Endodermal cell (in vitro differentiated cells): ENCODE measurements around the gene ACVR1. TPM values are rescaled to one million over a fixed set of nuclear protein-coding genes. Genes with fewer than 3 reads are reported as not detected.

Source experiments
- DNase-seq: peaks from one replicate; pipeline ENCODE4 v3.0.0-alpha.2; 2017
- H3K27ac ChIP-seq: 2 replicates; pipeline ENCODE4 v1.5.1; 2013; ENCODE audit warnings: mild to moderate bottlenecking, low read depth, low read length, moderate library complexity
- H3K27me3 ChIP-seq: 2 replicates; pipeline ENCODE4 v1.6.1; 2013; ENCODE audit warnings: mild to moderate bottlenecking, low read length, moderate library complexity; ENCODE audit not compliant: insufficient read depth, control insufficient read depth, poor library complexity, severe bottlenecking
- H3K36me3 ChIP-seq: 2 replicates; pipeline ENCODE4 v1.7.0; 2013; ENCODE audit warnings: mild to moderate bottlenecking, low read length, moderate library complexity; ENCODE audit not compliant: control insufficient read depth, insufficient read depth
- H3K4me1 ChIP-seq: one replicate; pipeline ENCODE4 v1.7.0; 2013; ENCODE audit warnings: low read length; ENCODE audit not compliant: control insufficient read depth, insufficient read depth
- H3K4me3 ChIP-seq: 2 replicates; pipeline ENCODE4 v1.5.1; 2013; ENCODE audit warnings: mild to moderate bottlenecking, low read length, moderate library complexity
- H3K9ac ChIP-seq: 2 replicates; pipeline ENCODE4 v1.6.1; 2013; ENCODE audit warnings: mild to moderate bottlenecking, low read length, moderate library complexity; ENCODE audit not compliant: poor library complexity, severe bottlenecking; ENCODE audit errors: extremely low read depth
- H3K9me3 ChIP-seq: 2 replicates; pipeline ENCODE4 v1.6.1; 2013; ENCODE audit warnings: mild to moderate bottlenecking, low read length, moderate library complexity; ENCODE audit not compliant: control insufficient read depth
- H3K27ac Mint-ChIP-seq: 2 replicates; pipeline ENCODE4 v1.8.0; 2020; ENCODE audit warnings: mixed read lengths
- H3K27me3 Mint-ChIP-seq: 2 replicates; pipeline ENCODE4 v1.8.0; 2021; ENCODE audit warnings: mild to moderate bottlenecking, mixed read lengths; ENCODE audit not compliant: insufficient read depth
- H3K36me3 Mint-ChIP-seq: 2 replicates; pipeline ENCODE4 v1.8.0; 2020; ENCODE audit warnings: low read depth, mixed read lengths
- H3K4me1 Mint-ChIP-seq: 2 replicates; pipeline ENCODE4 v1.8.0; 2020; ENCODE audit warnings: mixed read lengths
- H3K4me3 Mint-ChIP-seq: 2 replicates; pipeline ENCODE4 v1.8.0; 2020; ENCODE audit warnings: mild to moderate bottlenecking, moderate library complexity, mixed read lengths
- H3K9me3 Mint-ChIP-seq: 2 replicates; pipeline ENCODE4 v1.8.0; 2020; ENCODE audit warnings: mild to moderate bottlenecking, mixed read lengths
- CTCF ChIP-seq: fragments of 200-600 bp; sonication (generic); conservative IDR thresholded peaks from 2 replicates; pipeline ENCODE4 v1.5.0; 2021; ENCODE audit warnings: antibody characterized with exemption, mild to moderate bottlenecking
- WGBS, 2 experiments: methylation state at CpG; one replicate each; pipeline versions ENCODE4 v1.1.5 to v1.1.7; 2013; ENCODE audit warnings: missing lambda C conversion rate in 2 of 2, mixed read lengths in 1 of 2; ENCODE audit not compliant: insufficient coverage in 1 of 2, insufficient read length in 1 of 2; 5-methylcytosine and 5-hydroxymethylcytosine counted together
- total RNA-seq, 2 donors: library from RNA; stranded (reverse); fragmentation: NEBNext Ultra II Directional in 1 of 2; extraction: Animal tissue kit (Norgen Biotek cat#: 25700) in 1 of 2; gene quantifications; 2 replicates in 1 of 2; 3 replicates in 1 of 2; pipeline ENCODE4 v1.2.1, GENCODE V29; 2021

The ACVR1 gene
- total RNA-seq, 2 donors from 2014 or later, result 21.1 to 26.9 TPM

- H3K36me3 ChIP-seq, result no peaks in the 10 kb centered on the region
- no peaks in the 10 kb centered on the region for H3K9me3 ChIP-seq
- TF ChIP-seq CTCF, result no peak
- H3K27me3 ChIP-seq, result no peaks in the 10 kb centered on the region
- no peaks in the 10 kb centered on the region for H3K9me3 Mint-ChIP-seq
- DNase-seq, result no peak
- no peaks in the 10 kb centered on the region for H3K36me3 Mint-ChIP-seq
- H3K9ac ChIP-seq, result no peak overlapping the region
- no peak overlapping the region for H3K4me3 ChIP-seq
- peaks cover 3% of the 10 kb centered on the region for H3K4me1 Mint-ChIP-seq
- H3K4me3 Mint-ChIP-seq, result no peak overlapping the region
- no peak overlapping the region for H3K27ac ChIP-seq
- H3K4me1 ChIP-seq, result no peaks in the 10 kb centered on the region
- no peak overlapping the region for H3K27ac Mint-ChIP-seq
- WGBS, 2 experiments, result 75 to 94% methylated on average over 2 of the region's 2 CpGs
- H3K27me3 Mint-ChIP-seq, result peaks cover 3% of the 10 kb centered on the region
Measured at GRCh38 chr2:157898591-157898996, 22.5 kb upstream of the ACVR1 start.

GRCh38 chr2:157897106-157897971, 21.2 kb upstream of the ACVR1 start:
- 88 to 93% methylated on average over 4 of the region's 4 CpGs for WGBS, 2 experiments
- Histone ChIP-seq H3K9ac (no peak overlapping the region), H3K27ac (no peak overlapping the region), H3K36me3 (no peaks in the 10 kb centered on the region), H3K4me1 (no peaks in the 10 kb centered on the region), H3K4me3 (no peak overlapping the region), H3K9me3 (no peaks in the 10 kb centered on the region), H3K27me3 (no peaks in the 10 kb centered on the region)
- no peak for DNase-seq
- peaks cover 3% of the 10 kb centered on the region for H3K4me1 Mint-ChIP-seq
- no peaks in the 10 kb centered on the region for H3K36me3 Mint-ChIP-seq
- no peaks in the 10 kb centered on the region for H3K9me3 Mint-ChIP-seq
- peaks cover 3% of the 10 kb centered on the region for H3K27me3 Mint-ChIP-seq
- no peak overlapping the region for H3K27ac Mint-ChIP-seq
- no peak for TF ChIP-seq CTCF
- no peak overlapping the region for H3K4me3 Mint-ChIP-seq

GRCh38 chr2:157895531-157895930, 19.4 kb upstream of the ACVR1 start:
- no peaks in the 10 kb centered on the region for H3K9me3 Mint-ChIP-seq
- Histone ChIP-seq H3K4me1 (no peaks in the 10 kb centered on the region), H3K36me3 (no peaks in the 10 kb centered on the region), H3K27ac (no peak overlapping the region), H3K9me3 (no peaks in the 10 kb centered on the region), H3K27me3 (no peaks in the 10 kb centered on the region), H3K4me3 (no peak overlapping the region), H3K9ac (no peak overlapping the region)
- no peak for DNase-seq
- peaks cover 3% of the 10 kb centered on the region for H3K27me3 Mint-ChIP-seq
- peaks cover 11% of the 10 kb centered on the region for H3K4me1 Mint-ChIP-seq
- no peak overlapping the region for H3K4me3 Mint-ChIP-seq
- TF ChIP-seq CTCF, result no peak
- H3K36me3 Mint-ChIP-seq, result no peaks in the 10 kb centered on the region
- WGBS, 2 experiments, result 90 to 100% methylated on average over 1 to 2 of the region's 2 CpGs
- no peak overlapping the region for H3K27ac Mint-ChIP-seq
